ENCODE results near the gene NEMP1.
"Not testable (repeated sequence)": the region's sequence is repeated elsewhere in the genome, so short reads cannot be mapped to it uniquely, and the experiment has no call there.

NEMP1 gene

GRCh38 chr12:57022324-57022723 is 56.3 kb downstream of the NEMP1 start:
- not testable (repeated sequence) for DNase-seq

- no peak for DNase-seq
Measured at GRCh38 chr12:57019983-57020719, 58.4 kb downstream of the NEMP1 start.

GRCh38 chr12:57018906-57019305 is 59.7 kb downstream of the NEMP1 start:
- DNase-seq, result no peak

GRCh38 chr12:57018353-57018752 is 60.2 kb downstream of the NEMP1 start:
- DNase-seq, result not testable (repeated sequence)

DNA sequence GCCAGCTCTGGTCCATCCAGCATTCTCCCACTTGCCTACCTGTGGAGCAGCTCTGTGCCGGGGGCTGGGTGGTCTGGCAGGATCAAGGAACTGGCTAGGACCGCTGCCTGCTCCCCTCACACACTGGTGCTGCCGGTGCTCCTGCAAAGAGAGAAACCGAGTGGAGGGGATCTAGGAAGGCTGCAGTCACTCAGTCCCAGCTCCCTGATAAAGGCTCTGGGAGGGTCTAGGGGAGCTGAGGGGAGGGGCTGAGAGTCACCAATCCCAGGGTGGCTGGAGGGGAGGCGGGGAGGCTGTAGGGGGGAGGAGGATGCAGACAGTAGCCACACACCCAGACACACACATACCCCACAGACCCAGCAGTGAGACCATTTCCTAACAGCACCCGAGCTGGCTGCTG is 62.2 kb downstream of the NEMP1 start, which contains the start of gene TAC3:
TAC3 (minus strand) TSS at position 182 of the 400 bp plus-strand sequence. CDS start 732 bp downstream, outside the sequence.
- no peak for DNase-seq

DNA sequence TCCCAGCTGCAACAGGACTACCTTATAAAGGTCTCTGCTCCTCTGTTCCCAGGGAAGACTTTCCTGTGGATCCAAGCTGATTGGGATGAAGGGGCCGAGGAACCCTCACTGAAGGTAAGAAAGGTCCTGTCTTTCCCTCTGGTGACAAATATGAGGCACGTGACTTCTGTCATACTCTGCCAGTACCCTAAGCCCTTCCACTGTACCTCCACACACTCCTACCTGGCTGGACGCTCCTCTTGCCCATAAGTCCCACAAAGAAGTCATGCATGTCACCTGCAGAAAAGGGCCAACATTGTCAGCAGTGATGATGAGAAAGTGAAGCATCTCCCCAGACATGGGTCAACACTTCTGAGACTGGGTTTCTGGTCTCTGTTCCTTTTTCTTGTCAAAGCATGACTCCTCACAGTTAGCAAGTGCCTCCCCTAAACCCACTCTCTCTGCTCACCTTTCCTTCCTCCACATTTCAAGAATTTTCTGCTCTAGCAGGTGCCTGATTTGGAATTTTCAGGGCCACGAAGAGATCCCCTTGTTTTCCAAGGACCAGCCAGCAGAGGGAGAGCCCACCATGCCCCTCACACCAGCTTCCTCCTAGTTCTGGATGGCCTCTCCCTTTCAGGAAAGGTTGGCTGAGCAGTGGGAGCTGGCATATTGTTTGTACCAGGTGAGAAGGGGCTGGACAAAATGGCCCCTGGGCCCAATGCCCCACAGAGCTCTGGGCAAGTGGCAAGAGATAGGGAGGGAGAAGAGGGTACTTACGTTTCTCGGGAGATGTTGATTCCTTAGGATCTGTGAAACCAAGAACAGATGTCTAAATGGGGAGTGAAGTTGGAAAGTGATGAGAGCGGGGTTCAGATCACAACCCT is 65.8 kb downstream of the NEMP1 start:
- DNase-seq, result no peak

DNA sequence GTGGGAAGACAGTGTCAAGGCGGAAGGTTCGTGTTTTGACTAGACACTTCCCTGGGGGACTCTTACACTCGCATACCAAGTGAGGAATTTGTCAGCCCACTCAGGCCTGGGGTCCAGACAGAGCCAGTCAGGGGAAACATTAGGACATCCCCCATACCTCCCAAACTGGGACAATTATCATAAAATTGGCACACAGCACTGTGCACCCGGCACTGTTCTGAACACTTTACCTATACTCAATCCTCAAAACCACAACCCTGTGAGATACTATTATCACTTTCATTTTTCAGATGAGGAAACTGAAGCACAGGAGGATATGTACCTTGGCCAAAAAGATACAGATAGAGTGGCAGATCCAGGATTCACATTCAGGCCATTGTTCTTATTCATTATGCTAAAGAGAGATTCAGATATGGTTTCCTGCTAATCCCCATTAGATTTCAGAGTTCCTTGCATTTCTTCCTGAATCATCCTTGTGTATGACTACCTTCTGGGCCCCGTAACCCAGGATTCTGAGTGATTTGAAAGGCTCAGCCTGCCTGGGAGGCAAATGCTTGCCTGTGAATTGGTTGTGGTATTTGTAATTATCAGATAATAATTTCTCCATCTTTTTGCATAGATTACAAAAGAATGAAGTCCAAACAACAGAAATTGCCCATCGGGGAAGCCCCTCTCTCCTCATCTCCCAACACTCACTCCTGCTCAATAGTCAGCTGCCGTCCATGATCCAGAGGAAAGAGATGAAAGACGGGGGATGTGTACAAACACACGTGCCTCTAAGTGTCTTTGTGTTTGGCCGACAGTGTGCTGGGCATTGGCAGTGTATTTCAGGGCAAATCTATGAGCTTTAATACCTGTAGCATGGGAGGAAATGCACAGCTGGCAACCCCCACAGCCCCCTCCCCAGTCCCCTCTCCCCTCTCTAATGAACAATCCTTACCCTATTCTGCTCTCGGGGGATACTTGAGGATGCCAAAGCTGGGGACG is 66.9 kb downstream of the NEMP1 start:
- DNase-seq, result no peak

- DNase-seq, result no peak
Measured at GRCh38 chr12:57010627-57011247, 67.9 kb downstream of the NEMP1 start.

- DNase-seq, result no peak
Measured at GRCh38 chr12:57009949-57010626, 68.5 kb downstream of the NEMP1 start.

GRCh38 chr12:57008178-57008577 is 70.4 kb downstream of the NEMP1 start:
- no peak for DNase-seq

- DNase-seq, result peak; percentile 32
Measured at GRCh38 chr12:57006809-57007475, 71.6 kb downstream of the NEMP1 start.

GRCh38 chr12:57005980-57006808 is 72.4 kb downstream of the NEMP1 start, which contains the start of gene ZBTB39:
Gene ZBTB39 (minus strand): TSS chr12:57006546. CDS start chr12:57004917, 1,629 bp downstream.
- peak; percentile 79 for DNase-seq

Data from activated T-cell treated with anti-CD3 and anti-CD28 coated beads, Interleukin-2, amount 50 U/mL, for 1 hour (primary cell).